Osteoblast (primary cell): Measurements from ENCODE around the gene KAT7. TPM values are rescaled to one million over a fixed set of nuclear protein-coding genes. Genes with fewer than 3 reads are reported as not detected.
"Not testable (repeated sequence)": the region's sequence is repeated elsewhere in the genome, so short reads cannot be mapped to it uniquely, and the experiment has no call there.

Experiments
- DNase-seq: peaks from one replicate; pipeline ENCODE4 v3.0.0; 2011; ENCODE audit warnings: low spot score, mixed read lengths; ENCODE audit not compliant: insufficient read length; ENCODE audit errors: missing footprints
- H2AFZ ChIP-seq: 2 replicates; pipeline ENCODE4 v1.6.0; 2011; ENCODE audit warnings: mild to moderate bottlenecking, low read length
- H3K27ac ChIP-seq: 2 replicates; pipeline ENCODE4 v1.5.1; 2011; ENCODE audit warnings: mild to moderate bottlenecking, low read depth, low read length, moderate library complexity
- H3K27me3 ChIP-seq: 2 replicates; pipeline ENCODE4 v1.6.0; 2012; ENCODE audit warnings: mild to moderate bottlenecking, control low read depth, inconsistent platforms, low read length, moderate library complexity; ENCODE audit not compliant: insufficient read depth
- H3K36me3 ChIP-seq: 2 replicates; pipeline ENCODE4 v1.5.1; 2011; ENCODE audit warnings: mild to moderate bottlenecking, low read length, control low read depth, moderate library complexity; ENCODE audit not compliant: insufficient read depth
- H3K4me1 ChIP-seq: 2 replicates; pipeline ENCODE4 v1.5.1; 2011; ENCODE audit warnings: mild to moderate bottlenecking, low read length, control low read depth, moderate library complexity; ENCODE audit not compliant: insufficient read depth
- H3K4me2 ChIP-seq: 2 replicates; pipeline ENCODE4 v1.6.0; 2011; ENCODE audit warnings: mild to moderate bottlenecking, low read length; ENCODE audit not compliant: insufficient read depth
- H3K4me3 ChIP-seq: fragments of 200-600 bp; sonication (generic); 3 replicates; pipeline ENCODE4 v1.5.1; 2012; ENCODE audit warnings: mild to moderate bottlenecking, low read length, inconsistent platforms; ENCODE audit not compliant: insufficient read depth
- H3K79me2 ChIP-seq: 2 replicates; pipeline ENCODE4 v1.6.0; 2012; ENCODE audit warnings: mild to moderate bottlenecking, low read length, control low read depth, inconsistent platforms; ENCODE audit not compliant: insufficient read depth
- H3K9me3 ChIP-seq: 2 replicates; pipeline ENCODE4 v1.5.1; 2011; ENCODE audit warnings: low read depth, low read length, control low read depth
- H4K20me1 ChIP-seq: 2 replicates; pipeline ENCODE4 v1.6.0; 2012; ENCODE audit warnings: mild to moderate bottlenecking, low read length, control low read depth; ENCODE audit not compliant: insufficient read depth
- total RNA-seq: library from RNA; depleted of rRNA; stranded (reverse); fragments of >200 nt; gene quantifications from 2 replicates; pipeline ENCODE4 v1.2.3, GENCODE V29; 2012
- TF ChIP-seq, protein P1 (sequence below): IDR thresholded peaks from 2 replicates; pipeline ENCODE4 v1.5.1; 2011; ENCODE audit warnings: mild to moderate bottlenecking, low read depth, low read length, moderate library complexity; ENCODE audit errors: extremely low read depth

The KAT7 gene
- total RNA-seq, 1 donor: 51.4 TPM

- H3K79me2 ChIP-seq: no peaks in the 10 kb centered on the region
- no peaks in the 10 kb centered on the region for H3K4me1 ChIP-seq
- H2AFZ ChIP-seq: no peak overlapping the region
- TF ChIP-seq, protein P1, sequence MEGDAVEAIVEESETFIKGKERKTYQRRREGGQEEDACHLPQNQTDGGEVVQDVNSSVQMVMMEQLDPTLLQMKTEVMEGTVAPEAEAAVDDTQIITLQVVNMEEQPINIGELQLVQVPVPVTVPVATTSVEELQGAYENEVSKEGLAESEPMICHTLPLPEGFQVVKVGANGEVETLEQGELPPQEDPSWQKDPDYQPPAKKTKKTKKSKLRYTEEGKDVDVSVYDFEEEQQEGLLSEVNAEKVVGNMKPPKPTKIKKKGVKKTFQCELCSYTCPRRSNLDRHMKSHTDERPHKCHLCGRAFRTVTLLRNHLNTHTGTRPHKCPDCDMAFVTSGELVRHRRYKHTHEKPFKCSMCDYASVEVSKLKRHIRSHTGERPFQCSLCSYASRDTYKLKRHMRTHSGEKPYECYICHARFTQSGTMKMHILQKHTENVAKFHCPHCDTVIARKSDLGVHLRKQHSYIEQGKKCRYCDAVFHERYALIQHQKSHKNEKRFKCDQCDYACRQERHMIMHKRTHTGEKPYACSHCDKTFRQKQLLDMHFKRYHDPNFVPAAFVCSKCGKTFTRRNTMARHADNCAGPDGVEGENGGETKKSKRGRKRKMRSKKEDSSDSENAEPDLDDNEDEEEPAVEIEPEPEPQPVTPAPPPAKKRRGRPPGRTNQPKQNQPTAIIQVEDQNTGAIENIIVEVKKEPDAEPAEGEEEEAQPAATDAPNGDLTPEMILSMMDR: no peak
- peaks cover 3% of the 10 kb centered on the region for H4K20me1 ChIP-seq
- no peak overlapping the region for H3K27ac ChIP-seq
- no peak overlapping the region for H3K4me2 ChIP-seq
- no peaks in the 10 kb centered on the region for H3K27me3 ChIP-seq
- no peak for DNase-seq
- no peak overlapping the region for H3K4me3 ChIP-seq
- H3K9me3 ChIP-seq: no peaks in the 10 kb centered on the region
- no peaks in the 10 kb centered on the region for H3K36me3 ChIP-seq
Measured at GRCh38 chr17:49753959-49754391, 34.5 kb upstream of the KAT7 start.

- Histone ChIP-seq H3K27me3 (no peaks in the 10 kb centered on the region), H3K36me3 (no peaks in the 10 kb centered on the region), H3K4me1 (no peaks in the 10 kb centered on the region), H3K79me2 (peaks cover 3% of the 10 kb centered on the region), H3K4me2 (no peak overlapping the region), H3K27ac (no peak overlapping the region), H3K9me3 (no peaks in the 10 kb centered on the region), H4K20me1 (peaks cover 4% of the 10 kb centered on the region), H2AFZ (no peak overlapping the region), H3K4me3 (no peak overlapping the region)
- no peak for DNase-seq
- TF ChIP-seq, protein P1: no peak
Measured at GRCh38 chr17:49755663-49756283, 32.7 kb upstream of the KAT7 start.

DNA sequence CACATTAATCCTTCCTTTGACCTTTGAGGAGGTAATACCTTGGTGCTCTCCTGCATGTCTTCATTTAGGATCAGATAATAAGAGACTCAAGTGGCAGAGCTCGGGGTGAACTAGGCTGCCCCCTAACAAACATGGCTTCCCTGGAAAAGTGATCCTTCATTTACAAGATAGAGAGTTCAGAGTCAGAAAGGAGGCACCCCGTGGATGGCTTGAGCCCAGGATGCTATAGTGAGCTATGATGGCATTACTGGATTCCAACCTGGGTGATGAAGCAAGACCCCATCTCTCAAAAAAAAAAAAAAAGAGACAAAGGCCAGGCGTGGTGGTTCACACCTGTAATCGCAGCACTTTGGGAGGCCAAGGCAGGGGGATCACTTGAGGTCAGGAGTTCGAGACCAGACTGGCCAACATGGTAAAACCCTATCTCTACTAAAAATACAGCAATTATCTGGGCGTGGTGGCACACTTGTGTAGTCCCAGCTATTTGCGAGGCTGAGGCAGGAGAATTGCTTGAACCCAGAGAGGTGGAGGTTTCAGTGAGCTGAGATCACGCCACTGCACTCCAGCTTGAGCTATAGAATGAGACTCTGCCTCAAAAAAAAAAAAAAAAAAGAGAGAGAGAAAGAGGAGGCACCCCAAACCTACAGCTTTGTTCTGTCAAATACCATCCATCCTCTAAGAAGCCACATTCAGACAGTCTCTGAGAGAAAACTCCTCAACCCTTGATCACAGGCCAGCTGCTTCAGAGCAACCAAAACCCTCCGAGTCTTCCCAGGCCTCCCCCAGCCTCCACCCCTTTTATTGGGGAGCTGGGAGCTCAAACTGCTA is 31.9 kb upstream of the KAT7 start:
- no peak overlapping the region for H3K4me2 ChIP-seq
- no peak for DNase-seq
- H3K4me3 ChIP-seq: no peak overlapping the region
- peaks cover 6% of the 10 kb centered on the region for H3K79me2 ChIP-seq
- H3K9me3 ChIP-seq: no peaks in the 10 kb centered on the region
- TF ChIP-seq, protein P1: no peak
- no peaks in the 10 kb centered on the region for H3K4me1 ChIP-seq
- peaks cover 4% of the 10 kb centered on the region for H4K20me1 ChIP-seq
- H2AFZ ChIP-seq: no peak overlapping the region
- no peak overlapping the region for H3K27ac ChIP-seq
- H3K36me3 ChIP-seq: no peaks in the 10 kb centered on the region
- no peaks in the 10 kb centered on the region for H3K27me3 ChIP-seq

- TF ChIP-seq, protein P1: no peak
- H4K20me1 ChIP-seq: peaks cover 5% of the 10 kb centered on the region
- no peak overlapping the region for H3K4me2 ChIP-seq
- DNase-seq: no peak
- peaks cover 6% of the 10 kb centered on the region for H3K79me2 ChIP-seq
- H3K4me1 ChIP-seq: peaks cover 3% of the 10 kb centered on the region
- H2AFZ ChIP-seq: no peak overlapping the region
- H3K27me3 ChIP-seq: peaks cover 5% of the 10 kb centered on the region
- no peak overlapping the region for H3K27ac ChIP-seq
- no peaks in the 10 kb centered on the region for H3K9me3 ChIP-seq
- H3K4me3 ChIP-seq: no peak overlapping the region
- no peaks in the 10 kb centered on the region for H3K36me3 ChIP-seq
Measured at GRCh38 chr17:49757151-49757777, 31.2 kb upstream of the KAT7 start.

- not testable (repeated sequence) for H4K20me1 ChIP-seq, H2AFZ ChIP-seq, H3K36me3 ChIP-seq, H3K79me2 ChIP-seq, H3K27ac ChIP-seq, H3K4me3 ChIP-seq, H3K4me2 ChIP-seq, H3K9me3 ChIP-seq
- Histone ChIP-seq H3K4me1 (peaks cover 12% of the 10 kb centered on the region), H3K27me3 (peaks cover 13% of the 10 kb centered on the region)
- DNase-seq: peak; percentile 76
Measured at GRCh38 chr17:49758464-49759010, 29.9 kb upstream of the KAT7 start.
